Smooth muscle cell of the brain vasculature (primary cell): ENCODE measurements around the gene KCNIP4.

Experiments
- DNase-seq: peaks from one replicate; pipeline ENCODE4 v3.0.0-alpha.2; 2012; ENCODE audit warnings: low read depth, low spot score

The KCNIP4 gene

DNA sequence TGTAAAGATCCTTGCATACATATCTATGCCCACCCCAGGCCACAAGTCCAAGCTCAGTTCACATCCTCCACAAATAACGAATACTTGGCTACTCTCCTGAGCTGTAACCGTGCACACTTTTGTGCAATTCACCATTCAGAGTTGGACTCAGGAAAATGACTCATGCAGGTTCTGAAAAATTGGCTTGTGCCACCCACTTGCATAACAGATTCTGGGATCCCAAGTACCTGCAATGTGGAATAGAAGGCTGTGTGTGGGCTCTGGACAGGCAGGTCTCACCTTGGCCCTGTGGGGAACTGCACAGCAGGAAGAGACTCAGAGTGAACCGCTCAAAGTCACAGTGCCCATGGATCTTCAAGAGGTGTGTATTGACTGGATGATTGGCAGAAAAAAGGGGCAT lies 745.6 kb downstream of the KCNIP4 start:
- no peak for DNase-seq

DNA sequence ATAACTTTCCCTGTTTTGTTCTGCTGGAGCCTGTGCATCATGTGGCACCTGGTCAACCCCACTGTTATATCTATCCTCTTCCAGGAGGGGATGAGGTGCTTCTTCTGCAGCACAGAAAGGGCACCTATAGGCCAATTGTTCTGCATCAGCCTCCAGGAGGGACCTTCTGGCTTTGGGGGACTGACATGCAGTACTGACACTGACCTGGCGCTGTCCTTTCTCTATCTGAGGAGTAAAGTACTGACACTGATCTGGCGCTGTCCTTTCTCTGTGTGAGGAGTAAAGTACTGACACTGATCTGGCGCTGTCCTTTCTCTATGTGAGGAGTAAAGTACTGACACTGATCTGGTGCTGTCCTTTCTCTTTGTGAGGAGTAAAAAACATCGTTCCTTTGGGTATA lies 749.9 kb downstream of the KCNIP4 start:
- DNase-seq = no peak

DNA sequence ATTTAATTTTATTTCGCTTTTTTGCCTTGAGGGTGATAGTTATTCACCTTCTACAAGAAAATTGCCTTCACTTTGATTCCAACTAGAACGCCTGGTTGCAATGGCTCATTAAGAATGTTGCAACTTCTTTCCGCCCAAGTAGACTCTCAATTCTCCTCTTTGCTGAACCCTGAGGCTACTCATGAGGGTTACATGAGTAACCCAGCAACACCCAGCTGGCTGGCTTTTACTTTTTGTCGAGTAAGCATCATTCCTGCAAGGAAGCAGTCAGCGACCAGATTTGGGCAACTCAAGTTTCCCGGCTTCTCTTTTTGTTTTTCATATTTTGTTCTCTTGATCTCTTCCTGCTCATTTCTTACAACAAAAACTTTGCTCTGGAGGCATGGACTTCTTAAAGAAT lies 752.9 kb downstream of the KCNIP4 start:
- DNase-seq = no peak

DNA sequence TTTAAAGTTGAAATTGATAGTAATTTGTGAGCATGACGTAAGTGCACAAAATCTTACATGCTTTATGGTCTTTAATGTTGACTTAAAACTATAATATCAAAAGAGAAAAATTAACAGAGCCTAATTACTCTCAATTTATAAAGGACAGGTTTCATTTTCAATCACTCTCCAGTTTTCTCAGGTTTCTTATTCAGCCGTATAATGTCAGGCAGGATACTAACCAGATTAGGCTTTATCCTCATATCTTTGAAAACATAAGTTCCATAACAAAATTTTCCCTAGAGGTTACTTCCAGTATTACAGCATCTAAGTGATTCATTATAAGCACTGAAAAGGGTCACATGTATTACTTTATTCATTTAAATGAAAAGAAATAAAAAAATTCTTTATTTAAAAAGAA lies 756.2 kb downstream of the KCNIP4 start:
- no peak for DNase-seq

DNA sequence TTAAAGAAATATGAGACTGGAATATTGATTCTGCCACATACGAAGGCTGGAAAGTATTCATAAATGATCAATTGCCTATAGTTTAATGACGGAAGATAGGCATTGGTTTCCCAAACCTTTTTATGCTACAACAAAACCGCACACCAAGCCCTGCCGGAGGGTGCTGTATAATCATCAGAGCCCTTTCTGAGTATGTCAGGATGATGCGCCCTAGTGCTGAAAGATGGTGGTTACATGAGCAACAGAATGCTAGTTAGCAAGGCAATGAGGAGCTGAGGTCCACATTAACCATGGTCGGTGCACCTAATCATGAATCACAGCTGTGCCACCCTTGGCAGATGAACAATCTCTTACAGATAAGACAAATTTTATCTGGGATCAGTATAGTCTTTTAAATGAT lies 757.3 kb downstream of the KCNIP4 start:
- no peak for DNase-seq

DNA sequence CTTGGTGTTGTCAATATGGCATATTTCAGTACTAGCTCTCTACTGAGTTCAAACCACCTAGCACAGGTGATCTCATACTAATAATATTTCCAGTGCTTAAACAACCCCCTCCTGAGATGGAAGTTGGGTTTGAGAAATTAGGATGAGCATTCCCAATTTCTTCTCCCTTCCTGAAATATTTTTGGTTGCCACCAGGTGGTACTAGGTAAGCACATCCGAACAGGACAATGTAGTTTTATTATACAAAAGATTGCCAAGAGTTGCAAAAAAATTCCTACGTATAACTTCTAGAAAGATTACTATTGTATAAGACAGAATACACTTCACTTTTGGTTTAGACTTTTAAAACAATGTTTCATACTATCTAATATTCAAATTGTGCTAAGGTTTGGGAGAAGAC lies 763.8 kb downstream of the KCNIP4 start:
- DNase-seq = no peak

DNA sequence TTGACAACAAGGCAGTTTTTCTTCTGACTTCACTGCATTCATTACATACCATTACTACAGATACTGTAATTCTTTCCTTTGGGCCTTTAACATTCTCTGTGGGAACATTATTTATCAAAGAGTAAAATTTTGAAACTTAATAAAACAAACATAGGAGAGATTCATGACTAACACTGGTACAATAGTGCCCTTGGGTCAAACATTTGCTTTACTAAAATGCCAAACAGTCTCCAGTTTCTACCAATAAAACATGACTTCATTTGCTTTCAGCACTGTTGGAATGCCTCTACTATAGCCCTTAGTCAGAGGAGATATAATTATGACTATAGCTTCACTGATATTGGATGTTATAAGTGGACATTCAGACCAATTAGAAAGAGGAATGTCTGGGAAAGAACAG lies 766.9 kb downstream of the KCNIP4 start:
- DNase-seq = no peak

DNA sequence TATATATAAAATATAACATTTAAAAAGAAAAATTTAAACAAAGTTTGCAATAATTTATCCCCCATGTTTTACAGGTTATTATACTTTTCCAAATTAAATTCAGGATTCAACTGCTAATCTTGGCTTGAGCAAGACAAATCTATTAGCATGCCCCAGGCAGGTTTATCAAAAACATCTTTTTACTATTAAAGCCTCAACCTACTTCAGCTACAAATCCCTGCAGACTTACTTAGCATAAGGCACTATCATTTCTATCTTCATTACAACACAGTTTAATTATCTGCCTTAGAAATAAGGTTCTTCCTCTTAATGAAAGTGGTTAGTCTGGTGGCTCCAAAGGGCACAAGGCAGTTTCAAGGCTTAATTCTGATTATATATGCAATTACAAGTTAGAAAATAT lies 770.7 kb downstream of the KCNIP4 start:
- no peak for DNase-seq

DNA sequence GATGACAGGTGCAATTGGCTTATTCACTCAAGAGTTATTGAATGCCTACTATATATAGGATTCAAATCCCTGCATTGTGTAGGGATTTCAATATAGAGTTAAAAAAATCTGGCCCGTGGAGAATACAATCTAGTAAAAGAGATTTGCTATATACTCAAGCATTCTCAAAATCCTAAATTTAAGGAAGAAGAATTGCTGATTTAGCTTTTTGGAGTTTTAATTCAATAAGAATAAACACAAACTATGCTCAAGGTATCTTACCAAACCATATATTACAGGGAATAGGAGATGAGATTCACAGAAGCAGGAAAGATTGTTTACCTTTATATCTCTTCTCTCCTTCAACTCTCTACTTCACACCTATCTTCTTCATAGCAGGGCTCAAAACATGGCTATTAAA lies 771.5 kb downstream of the KCNIP4 start:
- no peak for DNase-seq

DNA sequence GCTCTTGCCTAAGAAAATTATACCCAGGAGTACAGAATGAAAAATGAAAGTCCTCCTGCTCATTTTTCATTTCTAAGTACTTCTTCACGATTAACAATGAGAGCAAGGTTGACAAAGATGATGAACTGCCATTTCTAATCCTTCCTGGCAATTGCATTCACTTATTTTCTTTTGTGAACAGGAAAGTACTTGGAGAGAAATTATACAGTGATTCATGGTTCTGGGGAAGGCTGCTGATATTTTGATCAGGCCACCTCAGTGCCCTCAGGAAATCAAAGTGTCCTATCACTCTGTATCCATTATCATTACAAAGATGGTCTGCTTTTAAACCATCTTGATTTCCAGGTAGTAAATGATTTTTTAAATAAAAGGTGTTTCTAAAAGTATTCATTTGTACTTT lies 780.9 kb downstream of the KCNIP4 start:
- DNase-seq = no peak

DNA sequence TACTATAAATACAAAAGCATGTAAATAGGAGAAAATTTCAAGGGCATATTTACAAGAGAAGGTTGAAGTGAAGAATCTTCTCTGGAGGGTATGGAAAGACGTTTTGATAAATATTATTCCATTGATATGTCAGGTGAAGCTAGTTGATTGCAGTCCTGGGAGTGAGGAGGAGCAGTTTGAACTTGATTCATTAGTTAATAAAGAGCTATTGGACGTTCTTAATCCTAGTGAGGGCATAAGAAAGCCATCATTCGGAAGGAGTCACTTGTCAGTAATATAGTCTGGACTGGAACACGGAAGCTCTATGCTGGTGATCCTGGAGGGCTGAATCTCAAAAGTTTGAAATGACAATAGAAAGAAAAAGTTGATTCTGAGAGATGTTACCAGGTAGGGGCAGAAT lies 793.2 kb downstream of the KCNIP4 start:
- no peak for DNase-seq

DNA sequence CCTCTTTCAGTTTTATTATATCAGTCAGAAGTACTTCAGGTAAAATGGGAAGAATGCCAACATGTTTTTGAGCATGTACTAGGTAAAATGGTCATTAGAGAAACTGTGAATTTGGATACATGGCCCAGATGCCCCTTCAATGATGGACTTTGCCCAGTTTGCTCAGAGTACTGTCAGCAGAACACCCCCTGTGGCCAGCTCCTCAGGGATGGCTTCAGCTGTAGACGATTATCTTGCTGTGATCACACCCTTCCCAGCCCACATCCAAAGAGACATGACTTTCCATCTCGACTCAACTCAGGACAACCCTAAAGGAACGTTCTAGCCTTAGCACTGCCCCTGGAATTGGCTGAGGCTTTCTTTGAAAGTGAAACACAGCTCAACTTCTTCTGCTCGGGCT lies 809.2 kb downstream of the KCNIP4 start:
- DNase-seq = no peak

DNA sequence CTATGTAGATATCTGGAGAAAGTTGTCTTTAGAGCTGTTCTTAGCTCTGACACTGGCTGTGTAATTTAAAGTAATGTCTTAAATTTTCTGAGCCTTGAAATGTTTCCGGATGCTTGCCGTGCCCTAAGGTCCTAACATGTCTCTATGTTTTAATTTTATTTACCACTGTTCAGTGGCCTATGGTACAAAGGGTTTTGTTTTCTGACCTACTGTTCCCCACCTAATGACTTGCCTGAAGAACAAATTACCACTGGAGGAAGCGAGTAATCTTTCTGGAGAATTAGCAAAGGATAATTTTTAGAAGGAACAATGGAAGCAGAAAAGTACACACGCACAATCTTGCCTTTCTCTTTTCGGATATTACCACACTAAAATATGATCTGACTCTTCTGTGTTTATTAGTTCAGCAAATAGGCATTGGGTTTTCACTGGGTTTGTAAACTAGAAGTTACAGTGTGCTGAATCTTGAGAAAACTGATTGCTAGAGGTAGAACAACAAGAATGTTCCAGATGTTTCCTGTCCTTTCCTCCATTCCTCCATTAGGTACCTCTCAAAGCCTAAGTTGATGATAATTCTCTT lies 812.4 kb downstream of the KCNIP4 start:
- no peak for DNase-seq

DNA sequence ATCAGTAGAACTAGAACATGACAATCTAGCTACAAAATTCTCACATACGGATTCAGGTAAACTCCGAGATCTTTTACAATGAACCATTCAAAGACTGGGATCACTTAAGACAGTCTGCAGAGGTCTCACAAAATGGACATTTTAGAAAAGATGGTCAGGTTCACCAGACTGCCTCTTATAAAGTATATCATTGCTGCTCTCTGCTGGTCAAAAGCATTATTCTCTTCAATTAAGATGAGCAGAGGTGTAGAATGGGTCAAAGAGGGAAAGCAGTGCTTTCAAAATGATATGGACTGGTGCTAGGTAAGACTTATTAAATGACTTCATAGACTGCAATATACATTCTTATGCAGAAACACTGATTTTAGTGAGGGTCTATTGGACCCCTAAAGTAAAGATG lies 813.6 kb downstream of the KCNIP4 start:
- no peak for DNase-seq

DNA sequence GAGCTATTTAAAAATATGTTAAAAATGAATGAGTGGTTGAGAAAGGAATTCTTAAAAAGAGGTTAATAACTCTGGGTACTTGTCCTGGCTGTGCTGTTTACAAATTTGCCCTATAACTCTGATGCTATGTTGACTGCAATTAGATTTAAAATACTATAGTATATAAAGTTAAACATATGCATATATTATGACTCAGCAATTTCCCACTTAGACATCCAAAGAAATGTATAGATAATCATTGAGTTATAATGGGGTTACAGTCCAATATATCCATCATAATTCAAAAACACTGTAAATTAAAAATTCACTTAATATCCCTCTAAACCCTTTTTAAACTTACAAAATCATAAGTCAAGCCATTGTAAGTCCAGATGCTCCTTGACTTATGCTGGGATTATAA lies 818.0 kb downstream of the KCNIP4 start:
- DNase-seq = no peak

DNA sequence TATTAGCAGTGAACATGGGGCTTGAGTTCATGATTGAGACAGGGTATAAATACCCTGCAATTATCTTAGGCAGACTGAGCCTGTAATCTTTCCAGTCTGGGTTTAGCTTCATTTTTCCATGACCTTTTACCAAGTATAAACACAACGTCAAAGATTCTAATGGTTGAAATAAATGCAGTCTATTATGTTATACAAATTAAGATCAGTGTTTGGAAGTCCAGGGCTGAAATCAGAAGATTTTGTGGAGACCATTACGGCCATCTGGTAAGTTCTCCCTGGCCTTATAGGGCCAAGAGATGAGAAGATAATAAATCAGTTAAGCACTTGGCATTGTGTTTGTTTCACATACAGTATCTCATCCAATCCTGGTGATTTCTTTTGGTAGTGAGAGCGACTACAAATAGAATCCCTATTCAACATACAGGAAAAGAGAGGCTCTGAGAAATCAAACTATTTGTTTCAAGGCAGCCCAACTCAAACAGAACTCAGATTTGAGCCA lies 822.5 kb downstream of the KCNIP4 start:
- no peak for DNase-seq

DNA sequence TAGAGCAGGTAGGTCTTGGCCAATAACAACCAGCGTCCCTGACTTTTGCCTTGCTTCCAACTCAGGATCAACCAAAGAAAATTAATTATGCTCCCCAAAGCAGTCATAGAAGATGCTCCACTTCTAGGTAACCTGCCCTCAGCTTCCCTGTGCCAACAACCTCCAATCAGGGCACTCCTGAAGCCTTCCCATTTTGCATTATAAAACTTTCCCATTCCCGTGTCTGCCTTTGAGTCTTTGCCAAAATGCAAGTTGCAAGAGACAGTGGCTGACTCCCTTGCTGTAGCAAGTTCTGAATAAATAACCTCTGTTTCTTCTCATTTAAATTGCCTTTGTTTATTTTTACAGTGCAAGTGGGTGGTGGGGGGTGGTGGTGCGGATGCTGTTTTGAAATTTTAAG lies 830.3 kb downstream of the KCNIP4 start:
- no peak for DNase-seq

DNA sequence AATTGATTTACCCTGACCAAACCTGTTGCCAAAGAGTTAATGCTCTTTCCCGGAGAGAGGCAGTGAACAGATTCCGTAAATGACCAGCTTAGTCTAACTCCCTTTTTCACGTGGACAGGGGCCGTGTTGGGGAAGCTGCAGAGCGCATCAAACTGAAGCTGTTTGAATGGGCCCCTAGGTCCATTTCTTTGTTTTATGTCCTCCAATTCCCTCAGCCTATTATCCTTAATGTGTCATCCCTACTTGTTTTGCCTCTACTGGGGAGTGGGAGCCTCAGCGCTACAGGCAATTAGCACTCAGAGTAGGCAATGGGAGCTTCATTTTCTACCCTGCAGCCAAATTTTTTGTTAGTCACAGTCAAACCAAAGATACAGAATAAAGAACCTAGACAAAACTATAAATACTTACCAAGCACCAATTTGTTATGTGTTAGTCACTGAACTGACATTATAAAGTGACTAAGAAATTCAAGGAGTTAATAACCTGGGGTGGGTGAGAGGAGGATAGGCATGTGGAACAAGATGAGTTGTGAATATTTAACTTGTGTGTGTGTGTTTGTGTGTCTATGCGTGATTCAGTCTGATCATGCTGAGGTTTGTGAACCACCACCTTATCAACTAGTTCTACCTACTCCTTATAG lies 830.9 kb downstream of the KCNIP4 start:
- DNase-seq = no peak

DNA sequence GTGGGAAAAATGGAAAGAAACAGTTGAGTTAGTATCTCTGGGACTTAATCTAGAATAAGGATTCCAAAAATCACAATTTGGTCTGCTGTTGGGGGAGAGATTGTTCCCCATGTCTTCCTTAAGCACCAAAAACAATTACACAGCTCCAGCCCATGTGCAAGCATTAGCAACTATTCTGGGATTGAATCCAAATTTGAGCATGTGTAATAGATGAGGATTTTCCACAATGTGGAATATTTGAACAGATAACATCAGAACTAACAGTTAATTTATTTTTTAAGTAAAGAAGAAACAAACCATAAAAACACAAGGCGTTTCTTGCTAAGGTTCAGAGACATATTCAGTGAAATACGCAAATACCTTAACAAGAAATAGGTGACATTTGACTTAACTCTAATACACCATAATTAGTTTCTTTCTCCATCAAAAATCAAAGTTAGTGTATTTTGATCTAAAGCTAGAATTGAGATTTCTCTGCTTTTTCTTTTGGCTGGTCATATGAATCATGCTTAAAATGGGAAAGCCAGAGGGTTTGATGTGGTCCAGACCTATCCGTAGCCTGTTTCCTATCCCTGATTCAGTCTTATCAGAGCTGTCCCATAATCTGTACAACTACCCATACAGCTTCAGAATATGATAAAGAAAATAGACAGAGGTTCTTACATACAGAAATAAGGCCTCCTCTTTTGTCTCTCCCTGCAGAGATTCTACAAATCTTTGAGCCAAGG lies 834.9 kb downstream of the KCNIP4 start:
- DNase-seq = no peak

DNA sequence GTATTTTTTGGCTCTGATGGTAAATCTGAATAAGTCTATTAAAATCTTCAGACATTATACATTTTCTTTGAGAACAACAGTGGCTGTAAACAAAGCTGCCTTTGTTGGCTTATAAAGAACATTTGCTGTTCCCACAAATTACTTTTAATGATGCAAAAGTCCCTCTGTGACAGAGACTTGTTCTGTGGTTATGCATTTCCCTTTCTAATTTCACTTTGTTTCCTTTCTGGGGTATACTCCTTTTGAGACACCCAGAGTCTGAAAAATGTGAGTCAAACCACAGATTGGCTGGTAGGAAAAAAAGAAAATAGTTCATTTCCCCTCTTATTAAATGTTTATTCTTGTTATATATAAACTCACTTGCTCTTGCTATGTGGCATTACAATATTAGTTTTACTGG lies 845.9 kb downstream of the KCNIP4 start:
- DNase-seq = no peak

DNA sequence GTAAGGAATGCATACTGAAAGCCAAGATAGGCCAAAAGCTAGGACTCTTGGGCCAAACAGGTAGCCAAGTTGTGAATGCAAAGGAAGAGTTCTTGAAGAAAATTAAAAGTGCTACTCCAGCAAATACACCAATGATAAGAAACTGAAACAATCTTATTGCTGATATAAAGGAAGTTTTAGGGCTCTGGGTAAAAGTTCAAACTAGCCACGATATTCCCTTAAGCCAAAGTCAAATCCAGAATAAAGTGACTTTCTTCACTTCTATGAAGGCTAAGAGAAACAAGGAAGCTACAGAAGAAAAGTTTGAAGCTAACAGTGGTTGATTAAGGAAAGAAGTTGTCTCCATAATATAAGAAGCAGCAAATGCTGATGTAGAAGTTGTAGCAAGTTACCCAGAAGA lies 850.7 kb downstream of the KCNIP4 start:
- no peak for DNase-seq

DNA sequence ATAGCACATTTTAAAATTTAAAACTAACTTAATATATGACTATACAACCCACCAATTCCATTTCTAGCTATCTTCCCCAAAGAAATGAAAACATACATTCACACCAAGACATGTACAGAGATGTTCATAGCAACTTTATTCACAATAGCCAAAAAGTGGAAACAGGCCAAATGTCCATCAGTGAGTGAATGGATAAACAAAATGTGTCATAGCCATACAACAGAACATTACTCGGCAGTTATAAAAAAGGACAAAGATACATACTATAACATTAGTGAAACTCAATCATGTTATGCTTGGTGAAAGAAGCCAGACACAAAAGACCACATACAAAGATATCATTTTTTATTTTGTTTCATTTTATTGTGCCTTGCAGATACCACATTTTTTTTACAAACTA lies 851.5 kb downstream of the KCNIP4 start:
- DNase-seq = no peak

DNA sequence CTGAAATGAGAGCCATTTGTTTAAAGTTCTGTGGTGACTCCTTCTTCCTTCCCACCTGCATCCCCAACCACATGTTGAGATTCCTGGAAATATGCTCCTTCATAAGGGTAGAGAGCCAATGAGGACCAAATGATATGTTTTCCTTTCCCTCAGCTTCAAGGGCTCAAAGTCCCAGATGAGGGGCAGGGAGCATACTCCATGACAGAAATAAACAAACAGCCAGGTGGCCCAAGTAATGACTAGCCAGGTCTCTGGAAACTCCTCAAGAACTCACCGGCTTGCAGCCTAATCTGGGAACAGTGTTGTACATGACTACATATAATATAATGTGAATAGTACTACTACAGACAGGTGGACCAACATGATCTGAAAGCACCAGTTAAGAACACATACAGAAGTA lies 856.0 kb downstream of the KCNIP4 start:
- no peak for DNase-seq
